ENCODE data around the gene GLP1R. TPM values are rescaled to one million over a fixed set of nuclear protein-coding genes. Genes with fewer than 3 reads are reported as not detected.

The GLP1R gene
- total RNA-seq, 1 experiment from 2014 or later: not detected

GRCh38 chr6:39016839-39017546 lies 31.6 kb upstream of the GLP1R start:
- Histone ChIP-seq H3K36me3 (ENCODE audit: insufficient read depth, low read length) (no peaks in the 10 kb centered on the region), H4K20me1 (ENCODE audit: insufficient read depth, low read depth, low read length) (no peaks in the 10 kb centered on the region), H3K4me3 (ENCODE audit: low read length) (no peak overlapping the region), H3K4me1 (ENCODE audit: low read length) (peaks cover 7% of the 10 kb centered on the region), H2AFZ (ENCODE audit: low read length) (no peak overlapping the region), H3K9ac (ENCODE audit: low read length) (no peak overlapping the region), H3K27ac (ENCODE audit: low read length) (no peak overlapping the region), H3K9me3 (ENCODE audit: low read length) (no peaks in the 10 kb centered on the region), H3K9me2 (replicated peaks; ENCODE audit: insufficient read depth, low read length) (no peaks in the 10 kb centered on the region), H3K27me3 (ENCODE audit: low read length) (no peaks in the 10 kb centered on the region), H3K79me2 (ENCODE audit: low read length) (no peaks in the 10 kb centered on the region), H3K4me2 (ENCODE audit: low read depth, low read length, poor library complexity, severe bottlenecking) (no peak overlapping the region)
- DNase-seq: no peak

- Histone ChIP-seq H3K9me3 (ENCODE audit: low read length) (no peaks in the 10 kb centered on the region), H3K4me1 (ENCODE audit: low read length) (peaks cover 12% of the 10 kb centered on the region), H3K4me3 (ENCODE audit: low read length) (no peak overlapping the region), H3K27me3 (ENCODE audit: low read length) (no peaks in the 10 kb centered on the region), H2AFZ (ENCODE audit: low read length) (no peak overlapping the region), H3K9me2 (replicated peaks; ENCODE audit: insufficient read depth, low read length) (no peaks in the 10 kb centered on the region), H3K27ac (ENCODE audit: low read length) (no peak overlapping the region), H3K9ac (ENCODE audit: low read length) (no peak overlapping the region), H4K20me1 (ENCODE audit: insufficient read depth, low read depth, low read length) (no peaks in the 10 kb centered on the region), H3K36me3 (ENCODE audit: insufficient read depth, low read length) (no peaks in the 10 kb centered on the region), H3K79me2 (ENCODE audit: low read length) (no peaks in the 10 kb centered on the region), H3K4me2 (ENCODE audit: low read depth, low read length, poor library complexity, severe bottlenecking) (no peak overlapping the region)
- no peak for DNase-seq
Measured at GRCh38 chr6:39017547-39017880, 31.1 kb upstream of the GLP1R start.

- no peak overlapping the region for H2AFZ ChIP-seq (ENCODE audit: low read length)
- no peak overlapping the region for H3K4me3 ChIP-seq (ENCODE audit: low read length)
- no peaks in the 10 kb centered on the region for H3K79me2 ChIP-seq (ENCODE audit: low read length)
- H3K27ac ChIP-seq (ENCODE audit: low read length): no peak overlapping the region
- no peaks in the 10 kb centered on the region for H3K27me3 ChIP-seq (ENCODE audit: low read length)
- no peaks in the 10 kb centered on the region for H3K9me2 ChIP-seq (replicated peaks; ENCODE audit: insufficient read depth, low read length)
- H3K9ac ChIP-seq (ENCODE audit: low read length): no peak overlapping the region
- no peak for DNase-seq
- H3K4me1 ChIP-seq (ENCODE audit: low read length): peaks cover 17% of the 10 kb centered on the region
- no peaks in the 10 kb centered on the region for H3K36me3 ChIP-seq (ENCODE audit: insufficient read depth, low read length)
- H3K9me3 ChIP-seq (ENCODE audit: low read length): no peaks in the 10 kb centered on the region
- H4K20me1 ChIP-seq (ENCODE audit: insufficient read depth, low read depth, low read length): no peaks in the 10 kb centered on the region
- no peak overlapping the region for H3K4me2 ChIP-seq (ENCODE audit: low read depth, low read length, poor library complexity, severe bottlenecking)
Measured at GRCh38 chr6:39018103-39018502, 30.5 kb upstream of the GLP1R start.

- no peaks in the 10 kb centered on the region for H4K20me1 ChIP-seq (ENCODE audit: insufficient read depth, low read depth, low read length)
- no peaks in the 10 kb centered on the region for H3K9me2 ChIP-seq (replicated peaks; ENCODE audit: insufficient read depth, low read length)
- H3K27me3 ChIP-seq (ENCODE audit: low read length): no peaks in the 10 kb centered on the region
- no peak overlapping the region for H3K4me3 ChIP-seq (ENCODE audit: low read length)
- peaks cover 32% of the 10 kb centered on the region for H3K4me1 ChIP-seq (ENCODE audit: low read length)
- H3K9ac ChIP-seq (ENCODE audit: low read length): no peak overlapping the region
- no peaks in the 10 kb centered on the region for H3K79me2 ChIP-seq (ENCODE audit: low read length)
- no peaks in the 10 kb centered on the region for H3K9me3 ChIP-seq (ENCODE audit: low read length)
- H2AFZ ChIP-seq (ENCODE audit: low read length): no peak overlapping the region
- H3K4me2 ChIP-seq (ENCODE audit: low read depth, low read length, poor library complexity, severe bottlenecking): no peak overlapping the region
- no peak overlapping the region for H3K27ac ChIP-seq (ENCODE audit: low read length)
- DNase-seq: no peak
- no peaks in the 10 kb centered on the region for H3K36me3 ChIP-seq (ENCODE audit: insufficient read depth, low read length)
Measured at GRCh38 chr6:39020136-39020535, 28.4 kb upstream of the GLP1R start.

- Histone ChIP-seq H2AFZ (ENCODE audit: low read length) (no peak overlapping the region), H3K79me2 (ENCODE audit: low read length) (no peaks in the 10 kb centered on the region), H3K4me2 (ENCODE audit: low read depth, low read length, poor library complexity, severe bottlenecking) (no peak overlapping the region), H3K9me2 (replicated peaks; ENCODE audit: insufficient read depth, low read length) (no peaks in the 10 kb centered on the region), H3K27me3 (ENCODE audit: low read length) (no peaks in the 10 kb centered on the region), H3K9me3 (ENCODE audit: low read length) (no peaks in the 10 kb centered on the region), H3K4me3 (ENCODE audit: low read length) (no peak overlapping the region), H3K4me1 (ENCODE audit: low read length) (peaks cover 41% of the 10 kb centered on the region), H3K36me3 (ENCODE audit: insufficient read depth, low read length) (no peaks in the 10 kb centered on the region), H3K9ac (ENCODE audit: low read length) (no peak overlapping the region), H3K27ac (ENCODE audit: low read length) (no peak overlapping the region), H4K20me1 (ENCODE audit: insufficient read depth, low read depth, low read length) (no peaks in the 10 kb centered on the region)
- no peak for DNase-seq
Measured at GRCh38 chr6:39021041-39021440, 27.5 kb upstream of the GLP1R start.

- Histone ChIP-seq H2AFZ (ENCODE audit: low read length) (no peak overlapping the region), H3K4me1 (ENCODE audit: low read length) (peaks cover 48% of the 10 kb centered on the region)
Measured at GRCh38 chr6:39021779-39022178, 26.8 kb upstream of the GLP1R start.

GRCh38 chr6:39026175-39026574 lies 22.4 kb upstream of the GLP1R start:
- no peak overlapping the region for H2AFZ ChIP-seq (ENCODE audit: low read length)
- no peaks in the 10 kb centered on the region for H3K79me2 ChIP-seq (ENCODE audit: low read length)
- peaks cover 66% of the 10 kb centered on the region for H3K4me1 ChIP-seq (ENCODE audit: low read length)
- no peaks in the 10 kb centered on the region for H3K9me2 ChIP-seq (replicated peaks; ENCODE audit: insufficient read depth, low read length)
- H3K9me3 ChIP-seq (ENCODE audit: low read length): no peaks in the 10 kb centered on the region
- H3K36me3 ChIP-seq (ENCODE audit: insufficient read depth, low read length): no peaks in the 10 kb centered on the region
- no peaks in the 10 kb centered on the region for H3K27me3 ChIP-seq (ENCODE audit: low read length)
- H3K9ac ChIP-seq (ENCODE audit: low read length): no peak overlapping the region
- no peak overlapping the region for H3K4me3 ChIP-seq (ENCODE audit: low read length)
- peak overlapping the region; percentile 59 for H3K27ac ChIP-seq (ENCODE audit: low read length)
- H4K20me1 ChIP-seq (ENCODE audit: insufficient read depth, low read depth, low read length): no peaks in the 10 kb centered on the region
- H3K4me2 ChIP-seq (ENCODE audit: low read depth, low read length, poor library complexity, severe bottlenecking): peak overlapping the region; percentile 28
- peak; percentile 48 for DNase-seq

More at GRCh38 chr6:39021779-39022178, 26.8 kb upstream of the GLP1R start:
- Histone ChIP-seq H4K20me1 (ENCODE audit: insufficient read depth, low read depth, low read length) (no peaks in the 10 kb centered on the region), H3K79me2 (ENCODE audit: low read length) (no peaks in the 10 kb centered on the region), H3K9me3 (ENCODE audit: low read length) (no peaks in the 10 kb centered on the region), H3K36me3 (ENCODE audit: insufficient read depth, low read length) (no peaks in the 10 kb centered on the region), H3K4me3 (ENCODE audit: low read length) (no peak overlapping the region), H3K9ac (ENCODE audit: low read length) (no peak overlapping the region), H3K9me2 (replicated peaks; ENCODE audit: insufficient read depth, low read length) (no peaks in the 10 kb centered on the region), H3K27me3 (ENCODE audit: low read length) (no peaks in the 10 kb centered on the region), H3K27ac (ENCODE audit: low read length) (no peak overlapping the region), H3K4me2 (ENCODE audit: low read depth, low read length, poor library complexity, severe bottlenecking) (peak overlapping the region; percentile 16)
- DNase-seq: no peak

GRCh38 chr6:39029156-39030011 lies 19.2 kb upstream of the GLP1R start:
- Histone ChIP-seq H2AFZ (ENCODE audit: low read length) (no peak overlapping the region), H3K36me3 (ENCODE audit: insufficient read depth, low read length) (no peaks in the 10 kb centered on the region), H3K9ac (ENCODE audit: low read length) (no peak overlapping the region), H3K27ac (ENCODE audit: low read length) (no peak overlapping the region), H3K4me1 (ENCODE audit: low read length) (peaks cover 42% of the 10 kb centered on the region), H3K79me2 (ENCODE audit: low read length) (no peaks in the 10 kb centered on the region), H3K9me3 (ENCODE audit: low read length) (no peaks in the 10 kb centered on the region), H3K4me2 (ENCODE audit: low read depth, low read length, poor library complexity, severe bottlenecking) (no peak overlapping the region), H4K20me1 (ENCODE audit: insufficient read depth, low read depth, low read length) (no peaks in the 10 kb centered on the region), H3K9me2 (replicated peaks; ENCODE audit: insufficient read depth, low read length) (no peaks in the 10 kb centered on the region), H3K27me3 (ENCODE audit: low read length) (no peaks in the 10 kb centered on the region), H3K4me3 (ENCODE audit: low read length) (no peak overlapping the region)
- peak; percentile 78 for DNase-seq

Data from Karpas-422 (cell line).